DOHH2 (cell line): ENCODE measurements around the gene CTDSPL2.

Experiments used
- CTCF ChIP-seq: fragments of 200-600 bp; sonication (generic); IDR thresholded peaks from one replicate; pipeline ENCODE4 v1.5.1; 2014; ENCODE audit warnings: antibody characterized with exemption, mild to moderate bottlenecking, low read depth, low read length; ENCODE audit not compliant: poor library complexity, severe bottlenecking
- EZH2phosphoT487 ChIP-seq: fragments of 200-600 bp; sonication (generic); IDR thresholded peaks from 2 replicates; pipeline ENCODE4 v1.6.1; 2017; ENCODE audit warnings: borderline replicate concordance, mild to moderate bottlenecking, antibody characterized with exemption, low read length, moderate library complexity, mixed read lengths

DNA sequence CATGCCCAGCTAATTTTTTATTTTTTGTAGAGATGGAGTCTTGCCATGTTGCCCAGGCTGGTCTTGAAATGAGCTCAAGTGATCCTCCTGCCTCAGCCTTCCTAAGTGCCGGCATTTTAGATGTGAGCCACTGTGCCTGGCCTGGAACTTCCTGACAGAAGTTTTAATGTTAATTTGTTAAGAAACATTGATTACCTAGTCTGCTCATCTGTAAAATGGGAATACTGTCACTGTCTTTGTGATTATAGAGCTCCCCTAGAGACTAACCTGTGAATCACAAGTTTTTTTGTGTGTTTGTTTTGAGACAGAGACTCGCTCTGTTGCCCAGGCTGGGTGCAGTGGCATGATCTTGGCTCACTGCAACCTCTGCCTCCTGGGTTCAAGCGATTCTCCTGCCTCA, 105.3 kb downstream of the CTDSPL2 start:
- TF ChIP-seq CTCF (peak; percentile 38), EZH2phosphoT487 (no peak)
